Measurements from ENCODE around the gene RFT1.

- TF ChIP-seq, protein P1, sequence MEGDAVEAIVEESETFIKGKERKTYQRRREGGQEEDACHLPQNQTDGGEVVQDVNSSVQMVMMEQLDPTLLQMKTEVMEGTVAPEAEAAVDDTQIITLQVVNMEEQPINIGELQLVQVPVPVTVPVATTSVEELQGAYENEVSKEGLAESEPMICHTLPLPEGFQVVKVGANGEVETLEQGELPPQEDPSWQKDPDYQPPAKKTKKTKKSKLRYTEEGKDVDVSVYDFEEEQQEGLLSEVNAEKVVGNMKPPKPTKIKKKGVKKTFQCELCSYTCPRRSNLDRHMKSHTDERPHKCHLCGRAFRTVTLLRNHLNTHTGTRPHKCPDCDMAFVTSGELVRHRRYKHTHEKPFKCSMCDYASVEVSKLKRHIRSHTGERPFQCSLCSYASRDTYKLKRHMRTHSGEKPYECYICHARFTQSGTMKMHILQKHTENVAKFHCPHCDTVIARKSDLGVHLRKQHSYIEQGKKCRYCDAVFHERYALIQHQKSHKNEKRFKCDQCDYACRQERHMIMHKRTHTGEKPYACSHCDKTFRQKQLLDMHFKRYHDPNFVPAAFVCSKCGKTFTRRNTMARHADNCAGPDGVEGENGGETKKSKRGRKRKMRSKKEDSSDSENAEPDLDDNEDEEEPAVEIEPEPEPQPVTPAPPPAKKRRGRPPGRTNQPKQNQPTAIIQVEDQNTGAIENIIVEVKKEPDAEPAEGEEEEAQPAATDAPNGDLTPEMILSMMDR (IDR thresholded peaks at IDR 0.05), result no peak
- no peak for TF ChIP-seq EZH2 (IDR thresholded peaks at IDR 0.05)
These were observed 42.9 kb upstream of the RFT1 start for GRCh38 chr3:53173107-53173506.

Data from neural progenitor cell (in vitro differentiated cells).